Skin of body (tissue), 2 donors: ENCODE measurements around the gene OSGIN1. TPM values are rescaled to one million over a fixed set of nuclear protein-coding genes. Genes with fewer than 3 reads are reported as not detected.

ENCODE experiments used
- DNase-seq: peaks from one replicate; lab custom pipeline; 2025; lab: John Stamatoyannopoulos, UW
- total RNA-seq: library from RNA; depleted of rRNA; stranded (reverse); fragments of >200 nt; gene quantifications from one replicate; pipeline ENCODE4 v1.2.3, GENCODE V29; 2014

Gene OSGIN1
- total RNA-seq: 0.30 TPM

DNA sequence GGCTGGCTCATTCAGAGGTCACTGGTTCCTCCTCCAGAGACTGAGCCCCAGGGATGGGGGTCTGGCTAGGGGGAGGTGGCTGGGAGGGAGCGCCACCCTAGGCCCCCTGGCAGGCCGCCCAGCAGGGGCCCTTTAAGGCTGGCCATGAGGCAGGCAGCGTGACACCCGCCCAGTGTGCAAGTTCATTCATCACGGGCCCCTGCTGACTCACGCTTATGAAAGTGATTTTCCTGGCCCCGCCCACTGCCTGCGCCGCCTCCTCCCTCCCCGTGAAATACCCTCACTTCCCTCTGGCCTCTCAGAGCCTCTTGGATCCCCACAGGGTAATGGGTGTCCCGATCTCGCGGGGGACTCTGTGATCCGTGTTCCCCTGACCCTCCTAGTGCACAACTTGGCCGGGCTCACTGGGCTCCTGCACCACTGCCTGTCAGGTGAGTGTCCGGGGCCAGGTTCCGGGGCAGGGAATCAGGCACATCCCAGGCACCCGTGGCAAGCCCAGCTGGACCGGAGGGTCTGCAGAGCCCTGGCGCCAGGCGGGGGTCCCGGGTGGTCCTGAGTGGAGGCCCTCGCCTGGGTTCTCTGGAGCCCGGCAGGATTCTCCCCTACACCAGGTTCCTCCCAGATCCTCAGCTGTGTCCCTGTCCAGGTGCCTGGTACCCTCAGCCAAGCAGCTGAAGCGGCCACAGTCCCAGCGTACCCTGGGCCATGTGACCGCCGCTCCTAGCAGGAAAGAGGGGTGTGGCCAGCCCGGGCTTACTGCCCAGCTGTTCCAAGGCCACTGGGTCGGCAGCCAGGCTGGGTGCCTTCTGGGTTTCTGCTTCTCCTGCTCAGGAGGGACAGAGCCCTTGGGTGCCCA lies at the start of gene OSGIN1:
TSS of gene OSGIN1 (plus strand) at position 301 of the 856 bp plus-strand sequence. CDS start 4,432 bp downstream, outside the sequence.
- DNase-seq: peak; percentile 30

DNA sequence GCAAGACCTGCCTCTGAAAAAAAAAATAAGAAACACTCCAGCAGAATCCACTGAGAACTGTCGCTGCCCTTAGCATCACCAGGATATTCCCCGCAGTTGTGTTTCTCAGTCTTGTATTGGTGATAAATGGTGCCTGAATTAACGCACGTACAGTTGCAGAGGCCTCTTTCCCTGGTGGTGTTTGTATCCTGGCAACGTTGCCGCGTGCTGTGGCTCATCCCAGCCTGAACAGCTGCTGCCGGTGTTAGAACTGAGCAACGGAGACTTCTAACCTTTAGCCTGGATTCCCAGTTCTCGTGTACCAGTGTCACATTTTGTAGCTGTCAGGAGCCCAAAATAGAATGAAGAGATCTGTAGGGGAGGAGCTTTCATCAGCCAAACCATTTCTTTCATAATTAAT lies 49.3 kb upstream of the OSGIN1 start:
- peak; percentile 56 for DNase-seq

DNA sequence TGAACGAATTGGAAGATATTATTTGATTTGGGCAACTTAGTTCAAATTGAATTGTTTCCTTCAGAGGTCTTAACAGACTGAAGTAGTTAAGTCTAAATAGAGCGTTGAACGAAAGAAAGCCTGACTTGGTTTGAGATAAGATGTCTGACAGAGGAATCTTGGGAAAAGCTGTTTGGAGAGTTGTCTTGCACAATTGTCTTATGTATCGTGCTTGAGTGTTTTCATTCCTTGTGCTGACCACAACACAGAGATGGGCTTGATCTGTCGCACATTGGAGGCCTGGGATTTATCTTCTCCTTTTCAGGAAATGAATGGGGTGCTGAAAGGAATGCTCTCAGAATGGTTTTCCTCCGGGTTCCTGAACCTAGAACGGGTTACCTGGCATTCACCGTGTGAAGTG lies 46.4 kb upstream of the OSGIN1 start:
- DNase-seq: no peak

- DNase-seq: no peak
Measured at GRCh38 chr16:83907111-83907510, 45.9 kb upstream of the OSGIN1 start.

DNA sequence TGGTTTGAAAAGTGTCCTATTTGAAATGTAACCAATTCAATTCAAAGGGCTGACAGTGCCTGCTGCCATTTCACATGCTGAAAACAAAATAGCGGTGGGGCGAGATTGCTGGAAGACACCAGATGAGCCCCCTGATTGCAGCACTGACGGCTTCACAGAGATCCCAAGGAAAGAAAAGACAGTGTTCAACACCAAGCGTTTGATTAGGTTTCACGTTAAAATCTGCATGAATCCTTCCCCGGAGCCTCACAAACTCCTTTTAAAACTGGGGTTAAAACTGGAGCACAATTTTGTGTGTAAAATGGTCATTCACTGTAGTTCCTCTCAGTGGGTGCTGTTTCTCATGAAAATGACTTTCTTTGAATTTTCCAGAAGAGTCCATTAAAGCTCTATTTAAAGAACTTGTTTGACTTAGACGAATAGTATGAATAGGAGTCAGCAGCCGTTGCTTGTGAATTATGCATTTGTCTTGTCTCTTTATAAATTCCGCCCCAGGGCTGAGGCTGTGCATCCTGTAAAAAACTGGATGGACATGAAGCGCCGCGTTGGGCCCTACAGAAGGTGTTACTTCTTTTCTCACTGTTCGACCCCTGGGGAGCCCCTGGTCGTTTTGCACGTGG lies 45.3 kb upstream of the OSGIN1 start:
- DNase-seq: no peak

DNA sequence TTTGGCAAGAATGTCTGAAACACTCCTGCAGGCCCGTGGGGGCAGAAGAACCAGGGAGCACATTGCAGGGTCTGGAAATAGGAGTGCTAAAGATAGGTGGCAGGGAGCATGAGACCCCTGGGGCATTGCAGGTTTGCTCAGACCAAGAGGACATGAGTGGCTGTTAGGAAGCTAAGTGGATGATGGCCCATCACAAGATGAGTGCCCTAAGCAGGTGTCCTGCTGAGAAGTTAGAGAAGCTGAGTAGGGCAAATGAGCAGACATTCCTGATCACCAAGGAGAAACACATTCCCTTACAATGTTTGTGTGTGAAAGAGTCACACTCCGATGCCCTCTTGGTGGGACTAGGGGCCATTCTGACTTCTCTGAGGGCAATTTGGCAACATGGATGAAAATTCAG lies 44.2 kb upstream of the OSGIN1 start:
- no peak for DNase-seq

DNA sequence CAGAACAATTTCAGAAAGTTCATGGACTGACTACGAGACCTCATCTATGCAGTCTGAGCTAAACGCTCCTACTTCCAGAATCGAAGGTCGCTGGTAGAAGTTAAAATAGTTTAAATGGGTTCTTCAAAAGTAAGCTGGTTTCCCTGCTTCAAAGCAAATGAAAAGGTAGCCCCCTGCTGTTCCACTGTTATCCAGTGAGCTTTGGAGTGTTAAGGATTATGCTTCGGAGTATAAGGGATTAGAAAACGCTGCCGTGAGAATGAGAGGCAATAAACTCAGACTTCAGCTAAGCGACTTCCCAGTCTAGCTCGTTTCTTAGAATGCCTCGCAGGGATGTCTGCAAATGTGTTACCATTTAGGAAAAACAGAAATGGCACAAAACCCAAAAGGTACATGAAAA lies 41.8 kb upstream of the OSGIN1 start:
- DNase-seq: no peak

DNA sequence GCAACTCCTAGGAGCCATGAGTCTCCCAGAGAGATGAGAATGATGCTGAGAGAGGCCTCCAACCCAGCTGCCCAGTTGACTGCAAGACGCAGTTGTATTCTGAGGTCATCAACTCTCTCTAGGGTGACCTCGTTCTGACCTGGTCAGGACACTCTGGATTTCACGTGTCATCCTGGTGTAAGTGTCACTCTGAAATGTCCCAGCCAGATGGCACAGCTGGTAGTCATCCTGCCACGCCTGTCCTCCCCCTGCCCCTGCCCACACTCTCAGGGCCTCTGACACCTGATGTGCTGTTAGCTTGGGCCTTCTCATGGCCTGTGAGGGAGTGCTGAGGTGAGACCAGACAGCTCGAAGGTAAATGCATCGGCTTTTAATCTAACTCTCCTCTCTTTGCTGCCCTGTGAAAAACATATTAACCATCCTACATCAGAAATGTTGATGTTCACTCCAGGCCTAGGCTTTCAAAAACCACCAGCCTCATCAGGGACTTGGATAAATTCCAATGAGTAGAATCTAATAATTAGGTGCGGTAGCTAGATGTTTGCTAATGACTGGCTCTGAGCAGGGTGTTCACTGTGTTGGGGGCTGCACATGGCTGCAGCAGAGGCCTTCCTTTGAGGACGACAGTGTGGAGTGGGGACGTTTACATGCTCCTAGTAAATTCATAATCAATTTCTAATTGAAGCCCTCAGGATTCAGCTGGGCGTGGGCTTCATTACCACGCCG lies 40.4 kb upstream of the OSGIN1 start:
- no peak for DNase-seq

- no peak for DNase-seq
Measured at GRCh38 chr16:83913245-83913633, 39.8 kb upstream of the OSGIN1 start.

- DNase-seq: no peak
Measured at GRCh38 chr16:83914091-83914710, 38.8 kb upstream of the OSGIN1 start.

DNA sequence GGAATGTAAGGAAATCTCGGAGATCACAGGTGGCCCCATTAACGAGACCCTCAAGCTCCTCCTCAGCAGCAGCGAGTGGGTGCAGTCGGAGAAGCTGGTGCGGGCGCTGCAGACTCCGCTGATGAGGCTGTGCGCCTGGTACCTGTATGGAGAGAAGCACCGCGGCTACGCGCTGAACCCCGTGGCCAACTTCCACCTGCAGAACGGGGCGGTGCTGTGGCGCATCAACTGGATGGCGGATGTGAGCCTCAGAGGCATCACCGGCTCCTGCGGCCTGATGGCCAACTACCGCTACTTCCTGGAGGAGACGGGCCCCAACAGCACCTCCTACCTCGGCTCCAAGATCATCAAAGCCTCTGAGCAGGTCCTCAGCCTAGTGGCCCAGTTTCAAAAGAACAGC lies 38.0 kb upstream of the OSGIN1 start:
- no peak for DNase-seq

DNA sequence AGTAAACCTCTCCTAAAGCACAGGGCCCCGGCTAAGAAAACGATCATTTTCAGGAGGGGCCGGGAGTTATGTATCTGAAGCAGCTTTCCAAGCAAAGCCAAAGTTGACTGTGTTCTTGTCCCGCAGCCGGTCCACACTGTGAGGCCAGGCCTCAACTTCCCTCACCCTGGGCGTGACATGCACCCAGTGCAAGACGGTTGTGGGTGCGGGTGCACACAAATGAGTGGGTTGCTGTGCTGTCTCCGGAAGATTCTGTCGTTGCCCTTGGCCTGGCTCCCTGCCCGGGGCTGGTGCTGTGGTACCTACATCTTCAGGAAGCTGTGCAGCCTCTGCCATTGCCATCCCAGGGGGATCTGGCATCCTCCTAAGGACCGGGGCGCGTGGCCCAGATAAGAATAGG lies 37.5 kb upstream of the OSGIN1 start:
- no peak for DNase-seq

DNA sequence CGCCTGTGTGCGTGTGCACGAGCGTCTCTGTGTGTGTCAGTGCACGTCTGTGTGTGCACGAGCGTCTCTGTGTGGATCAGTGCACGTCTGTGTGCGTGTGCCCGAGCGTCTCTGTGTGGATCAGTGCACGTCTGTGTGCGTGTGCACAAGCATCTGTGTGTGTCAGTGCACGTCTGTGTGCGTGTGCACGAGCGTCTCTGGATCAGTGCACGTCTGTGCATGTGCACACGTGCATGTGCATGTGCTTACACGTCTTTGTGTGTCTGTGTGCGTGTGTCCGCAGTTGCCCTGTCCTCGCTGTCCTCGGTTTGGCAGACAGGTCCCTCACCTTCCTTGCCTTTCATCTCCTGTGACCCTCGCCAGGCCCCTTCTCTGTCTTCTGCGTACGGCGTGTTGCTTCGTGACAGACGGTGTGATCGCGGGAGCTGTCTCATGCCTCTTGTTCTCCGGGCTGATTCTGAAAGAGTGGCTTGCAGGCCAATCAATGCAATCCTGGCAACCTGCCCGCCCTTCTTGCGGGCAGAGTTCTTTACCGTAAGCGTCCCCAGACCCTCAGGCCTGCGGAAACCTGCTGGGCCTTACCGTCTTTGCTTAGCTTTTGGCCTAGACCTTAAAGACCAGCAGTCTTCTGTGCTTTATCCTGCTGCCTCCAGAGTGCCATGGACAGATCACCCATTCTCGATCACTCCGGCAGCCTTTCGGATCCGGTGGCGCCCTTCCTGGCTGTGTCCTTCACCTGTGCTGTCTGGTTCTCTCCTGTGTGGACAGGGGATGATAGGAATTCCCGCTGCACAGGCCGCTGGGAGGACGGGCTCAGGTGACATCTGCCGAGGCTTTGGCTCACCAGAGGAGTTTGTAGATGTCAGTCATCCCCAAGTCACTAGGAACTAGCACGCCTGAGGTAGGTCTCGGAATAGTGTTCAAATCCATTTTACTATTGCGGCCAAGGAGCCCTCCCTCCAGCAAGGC lies 35.6 kb upstream of the OSGIN1 start:
- no peak for DNase-seq

DNA sequence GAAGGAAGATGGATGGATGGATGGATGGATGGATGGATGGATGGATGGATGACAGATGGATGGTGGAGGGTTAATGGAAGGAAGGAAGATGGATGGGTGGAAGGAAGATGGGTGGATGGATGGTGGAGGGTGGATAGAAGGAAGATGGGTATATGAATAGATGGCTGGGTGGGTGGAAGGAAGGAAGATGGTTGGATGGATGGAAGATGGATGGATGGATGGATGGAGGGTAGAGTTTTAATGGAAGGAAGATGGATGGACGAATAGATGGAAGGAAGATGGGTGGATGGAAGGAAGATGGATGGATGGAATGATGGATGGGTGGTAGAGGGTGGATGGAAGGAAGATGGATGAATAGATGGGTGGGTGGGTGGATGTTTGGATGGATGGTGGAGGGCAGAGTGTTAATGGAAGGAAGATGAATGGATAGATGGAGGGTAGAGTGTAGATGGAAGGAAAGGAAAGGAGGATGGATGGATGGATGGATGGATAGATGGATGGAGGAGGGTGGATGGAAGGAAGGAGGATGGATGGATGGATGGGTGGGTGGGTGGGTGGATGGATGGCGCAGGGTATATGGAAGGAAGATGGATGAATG lies 32.0 kb upstream of the OSGIN1 start:
- no peak for DNase-seq

DNA sequence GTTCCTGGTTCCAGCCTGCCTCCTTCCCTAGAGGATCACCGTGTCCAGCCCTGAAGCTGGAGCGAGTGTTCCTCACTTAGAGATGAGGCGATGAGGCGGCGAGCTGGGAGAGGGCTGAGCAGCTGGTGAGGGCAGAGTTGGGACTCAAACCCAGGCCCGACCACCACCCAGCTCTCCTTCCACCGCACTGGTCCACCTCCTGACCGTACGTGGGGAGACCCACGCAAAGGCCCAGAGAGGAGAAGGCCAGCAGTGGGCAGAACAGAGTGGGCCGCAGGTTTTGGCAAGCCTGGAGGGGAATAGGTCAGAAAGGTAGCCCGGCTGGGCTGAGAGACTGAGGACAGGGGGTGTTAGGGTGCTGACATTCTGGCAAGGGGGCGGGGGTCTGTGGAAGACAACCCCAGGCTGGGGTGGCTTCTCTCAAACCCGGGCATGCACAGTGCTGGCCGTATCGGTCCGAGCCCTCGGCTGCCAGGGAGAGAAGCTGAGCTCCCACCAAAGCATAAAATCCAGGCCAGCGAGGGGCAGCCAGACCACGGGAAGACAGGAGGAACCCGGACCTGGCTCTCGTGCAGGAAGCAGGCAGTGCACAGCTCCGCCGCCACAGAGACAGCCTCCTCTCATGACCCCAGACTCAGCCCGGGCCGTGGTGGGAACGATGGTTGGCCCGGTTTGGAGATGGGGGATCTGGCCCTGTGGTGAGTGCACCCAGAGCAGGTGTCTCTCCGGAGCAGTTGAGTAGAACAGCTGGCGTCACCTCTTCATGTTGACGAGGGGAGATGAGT lies 29.3 kb upstream of the OSGIN1 start:
- DNase-seq: no peak

- DNase-seq: no peak
Measured at GRCh38 chr16:83924686-83925085, 28.4 kb upstream of the OSGIN1 start.

DNA sequence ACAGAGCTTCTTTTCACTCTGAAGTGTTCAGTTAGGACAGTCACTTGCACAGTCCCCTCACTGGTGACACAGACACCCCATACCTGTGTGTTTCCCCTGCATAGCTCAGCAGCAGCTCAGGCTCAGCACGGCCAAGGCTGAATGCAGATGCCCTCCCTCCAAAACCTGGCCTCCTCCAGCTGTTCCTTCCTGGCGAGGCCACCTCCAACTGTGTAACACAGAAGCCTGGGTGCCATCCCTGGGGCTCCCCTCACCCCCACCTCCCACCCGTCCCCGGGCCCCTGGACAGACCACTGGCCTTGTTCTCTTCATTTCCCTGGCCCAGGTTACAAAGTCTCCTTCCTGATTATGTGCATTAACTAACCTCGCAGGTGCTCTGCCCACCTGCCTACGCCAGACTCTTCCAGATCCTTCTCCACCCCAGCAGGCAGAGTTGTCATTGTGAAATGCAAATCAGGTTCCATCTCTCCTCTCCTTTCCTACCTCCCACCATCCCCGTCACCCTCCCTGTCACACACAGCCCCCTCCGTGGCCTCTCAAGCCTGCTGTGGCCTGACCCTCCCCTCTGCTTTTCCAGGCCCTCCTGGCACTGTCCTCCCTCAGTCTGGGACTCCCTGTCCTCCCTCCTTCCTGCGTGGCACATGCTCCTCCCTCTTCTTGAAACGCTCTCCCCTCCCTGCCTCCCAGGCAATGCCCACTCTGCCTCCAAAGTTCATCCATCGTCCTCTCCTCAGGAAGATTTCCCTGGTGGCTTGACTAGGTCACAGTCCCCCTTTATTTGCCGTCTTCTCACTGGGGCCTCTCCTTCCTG lies 27.7 kb upstream of the OSGIN1 start:
- DNase-seq: no peak

GRCh38 chr16:83925957-83926725 lies 26.9 kb upstream of the OSGIN1 start:
- no peak for DNase-seq
